Testis (tissue), 3 donors: ENCODE data around the gene CHST8. TPM values are rescaled to one million over a fixed set of nuclear protein-coding genes. Genes with fewer than 3 reads are reported as not detected.

Source experiments
- DNase-seq: peaks from one replicate; pipeline ENCODE4 v3.0.0-alpha.2; 2019
- H3K27ac ChIP-seq, 2 donors: fragments of 200-600 bp; sonication (generic); one replicate each; pipeline ENCODE4 v1.5.1; 2019
- H3K27me3 ChIP-seq: fragments of 200-600 bp; sonication (generic); one replicate; pipeline ENCODE4 v1.5.1; 2019
- H3K36me3 ChIP-seq: fragments of 200-600 bp; sonication (generic); one replicate; pipeline ENCODE4 v1.5.1; 2017; ENCODE audit warnings: low read depth; ENCODE audit errors: missing control alignments
- H3K4me1 ChIP-seq: fragments of 200-600 bp; sonication (generic); one replicate; pipeline ENCODE4 v1.5.1; 2019
- H3K4me3 ChIP-seq, 2 donors: fragments of 200-600 bp; sonication (generic); one replicate each; pipeline ENCODE4 v1.5.1; 2017 to 2019
- H3K9me3 ChIP-seq: fragments of 200-600 bp; sonication (generic); one replicate; pipeline ENCODE4 v1.5.1; 2017
- CTCF ChIP-seq, 3 experiments: fragments of 450-650 bp in 2 of 3; fragments of 200-600 bp in 1 of 3; sonication (generic) in 1 of 3; IDR thresholded peaks; one replicate each; pipeline ENCODE4 v1.5.1; 2016 to 2019; ENCODE audit warnings: antibody characterized with exemption in 3 of 3, mild to moderate bottlenecking in 2 of 3, moderate library complexity in 1 of 3
- POLR2A ChIP-seq: fragments of 450-650 bp; IDR thresholded peaks from one replicate; pipeline ENCODE4 v1.6.1; 2017; ENCODE audit warnings: antibody characterized with exemption, mild to moderate bottlenecking, moderate library complexity
- WGBS, 2 donors: methylation state at CpG; one replicate each; pipeline ENCODE4 v1.1.5; 2018; 5-methylcytosine and 5-hydroxymethylcytosine counted together
- intact Hi-C: fragments of 100-400 bp; cut with DNase I; formaldehyde crosslinking; loops from one replicate; pipeline ENCODE4 v1.15.1; 2023; ENCODE audit warnings: low total_unique reads
- polyA plus RNA-seq: library from polyadenylated mRNA; stranded (reverse); fragments of 350-450 nt; fragmentation: Illumina TruSeq; extraction: RNeasy Lipid Tissue Mini Kit (QIAGEN cat#74804); gene quantifications from one replicate; pipeline ENCODE4 v1.2.3, GENCODE V29; 2014; ENCODE audit warnings: low read depth, low replicate concordance; ENCODE audit not compliant: insufficient read depth
- total RNA-seq, 2 donors: library from RNA; depleted of rRNA; stranded (reverse); fragments of >200 nt; gene quantifications; one replicate each; pipeline ENCODE4 v1.2.3, GENCODE V29; 2016

Gene CHST8
- total and polyA plus RNA-seq, 3 donors from 2014 or later: 0.75 to 0.93 (median 0.79) TPM

- DNase-seq: no peak
- WGBS, 2 donors: 78% methylated on average over 1 of the region's 1 CpG; no CpG with 5 or more reads in 1 of the 2 donors
- H3K36me3 ChIP-seq: no peaks in the 10 kb centered on the region
- no peak overlapping the region for H3K27ac ChIP-seq
- no peaks in the 10 kb centered on the region for H3K9me3 ChIP-seq
- peaks cover 5% of the 10 kb centered on the region for H3K4me1 ChIP-seq
- TF ChIP-seq POLR2A (no peak), CTCF (IDR thresholded peaks at IDR 0.05) (no peak)
- intact Hi-C loops: no loop called here
- no peak overlapping the region for H3K4me3 ChIP-seq
- H3K27me3 ChIP-seq: no peaks in the 10 kb centered on the region
Measured at GRCh38 chr19:33802801-33803200, 181.0 kb downstream of the CHST8 start.

- H3K27me3 ChIP-seq: no peaks in the 10 kb centered on the region
- no peak for DNase-seq
- 86% methylated on average over 9 of the region's 9 CpGs; no CpG with 5 or more reads in 1 of the 2 donors for WGBS, 2 donors
- no peaks in the 10 kb centered on the region for H3K36me3 ChIP-seq
- intact Hi-C loops: no loop called here
- no peak for TF ChIP-seq POLR2A
- TF ChIP-seq CTCF (IDR thresholded peaks at IDR 0.05): no peak
- no peak overlapping the region for H3K27ac ChIP-seq
- no peak overlapping the region for H3K4me3 ChIP-seq
- H3K9me3 ChIP-seq: no peaks in the 10 kb centered on the region
- H3K4me1 ChIP-seq: peaks cover 5% of the 10 kb centered on the region
Measured at GRCh38 chr19:33803383-33803782, 181.6 kb downstream of the CHST8 start.

- intact Hi-C loops: no loop called here
- peaks cover 1% of the 10 kb centered on the region for H3K4me1 ChIP-seq
- H3K36me3 ChIP-seq: no peaks in the 10 kb centered on the region
- H3K9me3 ChIP-seq: no peaks in the 10 kb centered on the region
- DNase-seq: peak; percentile 68
- WGBS, 2 donors: 67 to 80% methylated on average over 8 to 10 of the region's 10 CpGs
- no peak overlapping the region for H3K4me3 ChIP-seq
- TF ChIP-seq CTCF (IDR thresholded peaks at IDR 0.05): no peak
- no peak for TF ChIP-seq POLR2A
- H3K27me3 ChIP-seq: no peaks in the 10 kb centered on the region
- no peak overlapping the region for H3K27ac ChIP-seq
Measured at GRCh38 chr19:33804021-33804799, 182.5 kb downstream of the CHST8 start.

- no peaks in the 10 kb centered on the region for H3K27me3 ChIP-seq
- H3K4me1 ChIP-seq: no peaks in the 10 kb centered on the region
- 88 to 100% methylated on average over 1 to 3 of the region's 3 CpGs for WGBS, 2 donors
- H3K27ac ChIP-seq: no peak overlapping the region
- H3K9me3 ChIP-seq: no peaks in the 10 kb centered on the region
- TF ChIP-seq CTCF (IDR thresholded peaks at IDR 0.05): no peak
- TF ChIP-seq POLR2A: no peak
- no peak for DNase-seq
- intact Hi-C loops: no loop called here
- no peaks in the 10 kb centered on the region for H3K36me3 ChIP-seq
- no peak overlapping the region for H3K4me3 ChIP-seq
Measured at GRCh38 chr19:33805313-33805712, 183.6 kb downstream of the CHST8 start.
